ENCODE measurements around the gene XRCC6. TPM values are rescaled to one million over a fixed set of nuclear protein-coding genes. Genes with fewer than 3 reads are reported as not detected.

Gene XRCC6
- polyA plus RNA-seq, 1 experiment: 149 TPM

GRCh38 chr22:41598081-41598480 is 23.0 kb upstream of the XRCC6 start:
- H3K9me3 ChIP-seq (ENCODE audit: control insufficient read depth, insufficient read depth, low read length): no peaks in the 10 kb centered on the region
- ChIA-PET CTCF (interaction anchor here (0.5 to 3.2 kb wide), 12 partner anchors 11 to 195 kb away, joined by 3 to 25 read pairs (median 5); partner anchors contain the start of gene POLR3H), POLR2A (interaction anchor here (0.7 to 0.8 kb wide), 2 partner anchors 8 to 23 kb away, joined by 3 to 4 read pairs; partner anchors contain the start of genes DESI1, PMM1 and XRCC6)
- peak; percentile 23; the same call in 1 of the 2 replicates for TF ChIP-seq CTCF (IDR thresholded peaks at IDR 0.05; ENCODE audit: low read depth, low read length)
- DNase-seq (ENCODE audit: low read depth, low spot score): no peak
- no peaks in the 10 kb centered on the region for H3K27me3 ChIP-seq (ENCODE audit: control insufficient read depth, insufficient read depth, low read length)
- H3K27ac ChIP-seq (ENCODE audit: low read depth, low read length): peak overlapping the region; percentile 82
- H3K4me3 ChIP-seq (ENCODE audit: low read depth, low read length): no peak overlapping the region

- no peak overlapping the region for H3K4me3 ChIP-seq (ENCODE audit: low read depth, low read length)
- DNase-seq (ENCODE audit: low read depth, low spot score): no peak
- no peak for TF ChIP-seq CTCF (IDR thresholded peaks at IDR 0.05; ENCODE audit: low read depth, low read length)
- POLR2A ChIA-PET: interaction anchor here (0.7 kb wide), 1 partner anchor 9 kb away, joined by 4 read pairs; the partner anchor contains the start of gene PMM1
- no peaks in the 10 kb centered on the region for H3K9me3 ChIP-seq (ENCODE audit: control insufficient read depth, insufficient read depth, low read length)
- CTCF ChIA-PET: interaction anchor here (3.2 kb wide), 1 partner anchor 55 kb away, joined by 25 read pairs; the partner anchor contains the start of gene POLR3H
- no peaks in the 10 kb centered on the region for H3K27me3 ChIP-seq (ENCODE audit: control insufficient read depth, insufficient read depth, low read length)
- H3K27ac ChIP-seq (ENCODE audit: low read depth, low read length): no peak overlapping the region
Observed at GRCh38 chr22:41598891-41599635, 22.0 kb upstream of the XRCC6 start.

GRCh38 chr22:41600976-41601375 is 20.1 kb upstream of the XRCC6 start:
- Histone ChIP-seq H3K27me3 (ENCODE audit: control insufficient read depth, insufficient read depth, low read length) (no peaks in the 10 kb centered on the region), H3K9me3 (ENCODE audit: control insufficient read depth, insufficient read depth, low read length) (no peaks in the 10 kb centered on the region), H3K27ac (ENCODE audit: low read depth, low read length) (no peak overlapping the region), H3K4me3 (ENCODE audit: low read depth, low read length) (no peak overlapping the region)
- no peak for DNase-seq (ENCODE audit: low read depth, low spot score)
- POLR2A ChIA-PET: no interaction called here
- TF ChIP-seq CTCF (IDR thresholded peaks at IDR 0.05; ENCODE audit: low read depth, low read length): no peak
- CTCF ChIA-PET: no interaction called here

GRCh38 chr22:41603873-41604332 is 17.2 kb upstream of the XRCC6 start:
- POLR2A ChIA-PET: interaction anchor here (0.6 kb wide), 1 partner anchor 487 kb away, joined by 5 read pairs; no protein-coding TSS in a partner anchor
- CTCF ChIA-PET: no interaction called here

More at GRCh38 chr22:41603873-41604332, 17.2 kb upstream of the XRCC6 start:
- no peak for TF ChIP-seq CTCF (IDR thresholded peaks at IDR 0.05; ENCODE audit: low read depth, low read length)
- no peaks in the 10 kb centered on the region for H3K27me3 ChIP-seq (ENCODE audit: control insufficient read depth, insufficient read depth, low read length)
- no peaks in the 10 kb centered on the region for H3K9me3 ChIP-seq (ENCODE audit: control insufficient read depth, insufficient read depth, low read length)
- H3K27ac ChIP-seq (ENCODE audit: low read depth, low read length): no peak overlapping the region
- no peak for DNase-seq (ENCODE audit: low read depth, low spot score)
- no peak overlapping the region for H3K4me3 ChIP-seq (ENCODE audit: low read depth, low read length)
